ENCODE data around the gene DTYMK. TPM values are rescaled to one million over a fixed set of nuclear protein-coding genes. Genes with fewer than 3 reads are reported as not detected.

DTYMK gene
- total RNA-seq, 6 experiments from 2014 or later: 9.9 to 21.5 (median 10.4) TPM

GRCh38 chr2:241695651-241696050 lies 9.0 kb upstream of the DTYMK start:
- no peak for TF ChIP-seq POLR2A (IDR thresholded peaks at IDR 0.05)
- intact Hi-C loops (cut with DNase I): no loop called here
- 98% methylated on average over 3 of the region's 4 CpGs for WGBS (ENCODE audit: insufficient coverage, low coverage, low lambda C conversion rate, missing lambda C conversion rate)
- no peaks in the 10 kb centered on the region for H3K9me3 ChIP-seq
- peaks cover 0 to 8% (median 0%) of the 10 kb centered on the region in 4 donors for H3K36me3 ChIP-seq
- no peak overlapping the region for H3K27ac ChIP-seq
- no peak overlapping the region for H3K4me3 ChIP-seq
- ATAC-seq: no peak
- no peaks in the 10 kb centered on the region for H3K27me3 ChIP-seq
- no peaks in the 10 kb centered on the region for H3K4me1 ChIP-seq
- no peak for DNase-seq

- Histone ChIP-seq H3K36me3 (peaks cover 0 to 18% (median 0%) of the 10 kb centered on the region in 4 donors), H3K9me3 (no peaks in the 10 kb centered on the region), H3K4me1 (peaks cover 0 to 11% (median 6%) of the 10 kb centered on the region in 4 donors), H3K4me3 (no peak overlapping the region), H3K27me3 (no peaks in the 10 kb centered on the region), H3K27ac (no peak overlapping the region)
- DNase-seq (no peak), ATAC-seq (no peak)
- 89% methylated on average over 3 of the region's 6 CpGs for WGBS (ENCODE audit: insufficient coverage, low coverage, low lambda C conversion rate, missing lambda C conversion rate)
- no peak for TF ChIP-seq CTCF (IDR thresholded peaks at IDR 0.05)
- TF ChIP-seq POLR2A (IDR thresholded peaks at IDR 0.05): no peak
- intact Hi-C loops (cut with DNase I): no loop called here
Measured at GRCh38 chr2:241692448-241692847, 5.8 kb upstream of the DTYMK start.

GRCh38 chr2:241690202-241690717 lies 3.6 kb upstream of the DTYMK start:
- intact Hi-C loops (cut with DNase I): no loop called here
- 14% methylated on average over 1 of the region's 6 CpGs for WGBS (ENCODE audit: insufficient coverage, low coverage, low lambda C conversion rate, missing lambda C conversion rate)
- Histone ChIP-seq H3K4me3 (no peak overlapping the region), H3K4me1 (peaks cover 0 to 15% (median 8%) of the 10 kb centered on the region in 4 donors), H3K36me3 (peaks cover 0 to 14% (median 0%) of the 10 kb centered on the region in 4 donors), H3K27me3 (no peaks in the 10 kb centered on the region), H3K27ac (no peak overlapping the region), H3K9me3 (no peaks in the 10 kb centered on the region)
- ATAC-seq (no peak), DNase-seq (no peak)
- TF ChIP-seq POLR2A (IDR thresholded peaks at IDR 0.05) (no peak), CTCF (IDR thresholded peaks at IDR 0.05) (no peak)

GRCh38 chr2:241689306-241689705 lies 2.7 kb upstream of the DTYMK start:
- Histone ChIP-seq H3K27me3 (no peaks in the 10 kb centered on the region), H3K4me3 (no peak overlapping the region), H3K9me3 (no peaks in the 10 kb centered on the region), H3K36me3 (peaks cover 0 to 14% (median 0%) of the 10 kb centered on the region in 4 donors), H3K4me1 (peaks cover 0 to 15% (median 8%) of the 10 kb centered on the region in 4 donors), H3K27ac (no peak overlapping the region)
- 84% methylated on average over 10 of the region's 10 CpGs for WGBS (ENCODE audit: insufficient coverage, low coverage, low lambda C conversion rate, missing lambda C conversion rate)
- TF ChIP-seq POLR2A (IDR thresholded peaks at IDR 0.05) (no peak), CTCF (IDR thresholded peaks at IDR 0.05) (no peak)
- ATAC-seq (no peak), DNase-seq (no peak)
- intact Hi-C loops (cut with DNase I): no loop called here

- TF ChIP-seq CTCF (IDR thresholded peaks at IDR 0.05): no peak
- TF ChIP-seq POLR2A (IDR thresholded peaks at IDR 0.05): no peak
- no peak for DNase-seq
Measured at GRCh38 chr2:241686324-241686649, 328 bp downstream of the DTYMK start.

More at GRCh38 chr2:241686324-241686649, 328 bp downstream of the DTYMK start:
- peak overlapping the region; percentile 93 to 96 (median 94) for H3K4me3 ChIP-seq
- no peaks in the 10 kb centered on the region for H3K9me3 ChIP-seq
- ATAC-seq: peak in 1 of 4 donors; percentile 1
- intact Hi-C loops (cut with DNase I): no loop called here
- 1% methylated on average over 26 of the region's 37 CpGs for WGBS (ENCODE audit: insufficient coverage, low coverage, low lambda C conversion rate, missing lambda C conversion rate)
- peak overlapping the region in 2 of 3 donors; percentile 26 to 97 for H3K27ac ChIP-seq
- peaks cover 0 to 14% (median 0%) of the 10 kb centered on the region in 4 donors for H3K36me3 ChIP-seq
- H3K27me3 ChIP-seq: no peaks in the 10 kb centered on the region
- H3K4me1 ChIP-seq: peaks cover 0 to 15% (median 8%) of the 10 kb centered on the region in 4 donors
